Measurements from ENCODE around the gene NAGS.

NAGS gene

DNA sequence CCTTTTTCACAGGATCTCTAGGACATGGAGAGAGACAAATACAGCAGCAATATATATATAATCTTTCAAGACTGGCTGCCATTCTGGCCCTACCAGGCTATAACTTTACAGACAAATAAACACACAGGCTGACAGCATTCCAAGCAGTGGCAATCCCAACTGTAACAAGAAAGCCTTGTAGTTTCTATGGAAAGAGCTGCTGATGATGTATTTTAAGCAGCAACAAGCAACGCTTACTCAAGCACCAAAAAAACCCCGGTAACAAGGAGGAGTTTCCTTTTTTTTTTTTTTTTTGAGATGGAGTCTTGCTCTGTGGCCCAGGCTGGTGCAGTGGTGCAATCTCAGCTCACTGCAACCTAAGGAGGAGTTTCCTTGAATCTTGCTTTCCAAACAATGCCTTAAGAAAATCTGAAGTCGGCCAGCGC is 38.9 kb downstream of the NAGS start:
- no peak overlapping the region for H3K27ac ChIP-seq (ENCODE audit: extremely low read depth, low read depth, low read length)
- H3K36me3 ChIP-seq (ENCODE audit: control insufficient read depth in 2 of 2, insufficient read depth in 1 of 2, low read length in 2 of 2) = peaks cover 44 to 45% of the 10 kb centered on the region in 2 experiments
- TF ChIP-seq ZNF341 (tag by site-specific recombination; IDR thresholded peaks at IDR 0.05; ENCODE audit: low read depth) (no peak), ZNF747 (tag by site-specific recombination; IDR thresholded peaks at IDR 0.05) (no peak), KLF1 (tag by site-specific recombination; IDR thresholded peaks at IDR 0.05) (no peak), ZNF248 (tag by site-specific recombination; IDR thresholded peaks at IDR 0.05) (no peak), ZIC2 (tag by site-specific recombination; IDR thresholded peaks at IDR 0.05) (no peak), PRDM1 (tag by site-specific recombination; IDR thresholded peaks at IDR 0.05) (no peak)
- TF ChIP-seq, protein P1, sequence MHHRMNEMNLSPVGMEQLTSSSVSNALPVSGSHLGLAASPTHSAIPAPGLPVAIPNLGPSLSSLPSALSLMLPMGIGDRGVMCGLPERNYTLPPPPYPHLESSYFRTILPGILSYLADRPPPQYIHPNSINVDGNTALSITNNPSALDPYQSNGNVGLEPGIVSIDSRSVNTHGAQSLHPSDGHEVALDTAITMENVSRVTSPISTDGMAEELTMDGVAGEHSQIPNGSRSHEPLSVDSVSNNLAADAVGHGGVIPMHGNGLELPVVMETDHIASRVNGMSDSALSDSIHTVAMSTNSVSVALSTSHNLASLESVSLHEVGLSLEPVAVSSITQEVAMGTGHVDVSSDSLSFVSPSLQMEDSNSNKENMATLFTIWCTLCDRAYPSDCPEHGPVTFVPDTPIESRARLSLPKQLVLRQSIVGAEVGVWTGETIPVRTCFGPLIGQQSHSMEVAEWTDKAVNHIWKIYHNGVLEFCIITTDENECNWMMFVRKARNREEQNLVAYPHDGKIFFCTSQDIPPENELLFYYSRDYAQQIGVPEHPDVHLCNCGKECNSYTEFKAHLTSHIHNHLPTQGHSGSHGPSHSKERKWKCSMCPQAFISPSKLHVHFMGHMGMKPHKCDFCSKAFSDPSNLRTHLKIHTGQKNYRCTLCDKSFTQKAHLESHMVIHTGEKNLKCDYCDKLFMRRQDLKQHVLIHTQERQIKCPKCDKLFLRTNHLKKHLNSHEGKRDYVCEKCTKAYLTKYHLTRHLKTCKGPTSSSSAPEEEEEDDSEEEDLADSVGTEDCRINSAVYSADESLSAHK (tag by site-specific recombination; IDR thresholded peaks at IDR 0.05) = no peak
- TF ChIP-seq, protein P2, sequence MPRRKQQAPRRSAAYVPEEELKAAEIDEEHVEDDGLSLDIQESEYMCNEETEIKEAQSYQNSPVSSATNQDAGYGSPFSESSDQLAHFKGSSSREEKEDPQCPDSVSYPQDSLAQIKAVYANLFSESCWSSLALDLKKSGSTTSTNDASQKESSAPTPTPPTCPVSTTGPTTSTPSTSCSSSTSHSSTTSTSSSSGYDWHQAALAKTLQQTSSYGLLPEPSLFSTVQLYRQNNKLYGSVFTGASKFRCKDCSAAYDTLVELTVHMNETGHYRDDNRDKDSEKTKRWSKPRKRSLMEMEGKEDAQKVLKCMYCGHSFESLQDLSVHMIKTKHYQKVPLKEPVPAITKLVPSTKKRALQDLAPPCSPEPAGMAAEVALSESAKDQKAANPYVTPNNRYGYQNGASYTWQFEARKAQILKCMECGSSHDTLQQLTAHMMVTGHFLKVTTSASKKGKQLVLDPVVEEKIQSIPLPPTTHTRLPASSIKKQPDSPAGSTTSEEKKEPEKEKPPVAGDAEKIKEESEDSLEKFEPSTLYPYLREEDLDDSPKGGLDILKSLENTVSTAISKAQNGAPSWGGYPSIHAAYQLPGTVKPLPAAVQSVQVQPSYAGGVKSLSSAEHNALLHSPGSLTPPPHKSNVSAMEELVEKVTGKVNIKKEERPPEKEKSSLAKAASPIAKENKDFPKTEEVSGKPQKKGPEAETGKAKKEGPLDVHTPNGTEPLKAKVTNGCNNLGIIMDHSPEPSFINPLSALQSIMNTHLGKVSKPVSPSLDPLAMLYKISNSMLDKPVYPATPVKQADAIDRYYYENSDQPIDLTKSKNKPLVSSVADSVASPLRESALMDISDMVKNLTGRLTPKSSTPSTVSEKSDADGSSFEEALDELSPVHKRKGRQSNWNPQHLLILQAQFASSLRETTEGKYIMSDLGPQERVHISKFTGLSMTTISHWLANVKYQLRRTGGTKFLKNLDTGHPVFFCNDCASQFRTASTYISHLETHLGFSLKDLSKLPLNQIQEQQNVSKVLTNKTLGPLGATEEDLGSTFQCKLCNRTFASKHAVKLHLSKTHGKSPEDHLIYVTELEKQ (tag by site-specific recombination; IDR thresholded peaks at IDR 0.05; ENCODE audit: borderline replicate concordance) = no peak
- ChIA-PET POLR2A (interaction anchor here (0.6 to 1.3 kb wide), 4 partner anchors 11 to 427 kb away, joined by 3 to 5 read pairs (median 3); partner anchors contain the start of gene HDAC5), CTCF (interaction anchor here (0.6 to 6.2 kb wide), 19 partner anchors 8 to 406 kb away, joined by 3 to 62 read pairs (median 9); partner anchors contain the start of genes HDAC5 and LSM12)
- peaks cover 11% of the 10 kb centered on the region for H3K4me1 ChIP-seq (ENCODE audit: control insufficient read depth, insufficient read depth, low read length)
- H3K4me3 ChIP-seq (ENCODE audit: low read depth, low read length) = no peak overlapping the region
- no peaks in the 10 kb centered on the region for H3K9me3 ChIP-seq (ENCODE audit: control insufficient read depth, insufficient read depth, low read depth, low read length)

DNA sequence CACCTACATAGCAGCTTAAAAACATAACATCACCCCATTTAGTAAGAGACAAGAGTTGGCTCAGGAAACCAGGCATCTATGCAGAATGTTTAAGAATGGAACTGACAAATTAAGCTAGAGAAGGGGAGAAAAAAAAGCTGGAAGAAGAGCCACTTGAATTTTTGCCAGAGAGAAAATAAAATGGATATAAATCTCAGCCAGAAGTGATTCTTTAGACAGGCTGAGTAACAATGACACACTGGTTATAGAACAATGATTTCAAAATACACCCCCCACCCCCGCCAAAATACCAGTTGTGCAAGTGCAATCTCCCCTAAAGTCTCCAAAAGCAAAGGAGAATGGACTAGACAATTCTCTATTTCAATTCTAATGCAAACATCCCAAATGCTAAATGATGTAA is 39.6 kb downstream of the NAGS start:
- no peaks in the 10 kb centered on the region for H3K9me3 ChIP-seq (ENCODE audit: control insufficient read depth, insufficient read depth, low read depth, low read length)
- peaks cover 43 to 44% of the 10 kb centered on the region in 2 experiments for H3K36me3 ChIP-seq (ENCODE audit: control insufficient read depth in 2 of 2, insufficient read depth in 1 of 2, low read length in 2 of 2)
- H3K4me3 ChIP-seq (ENCODE audit: low read depth, low read length) = no peak overlapping the region
- ChIA-PET POLR2A (interaction anchor here (0.6 to 1.3 kb wide), 5 partner anchors 11 to 426 kb away, joined by 3 to 5 read pairs (median 3); partner anchors contain the start of genes HDAC5 and LSM12), CTCF (interaction anchor here (0.6 to 6.2 kb wide), 18 partner anchors 12 to 978 kb away, joined by 3 to 62 read pairs (median 5); partner anchors contain the start of gene HDAC5)
- TF ChIP-seq ZNF830 (tag by site-specific recombination; IDR thresholded peaks at IDR 0.05; ENCODE audit: low read depth) = no peak
- TF ChIP-seq, protein P3, sequence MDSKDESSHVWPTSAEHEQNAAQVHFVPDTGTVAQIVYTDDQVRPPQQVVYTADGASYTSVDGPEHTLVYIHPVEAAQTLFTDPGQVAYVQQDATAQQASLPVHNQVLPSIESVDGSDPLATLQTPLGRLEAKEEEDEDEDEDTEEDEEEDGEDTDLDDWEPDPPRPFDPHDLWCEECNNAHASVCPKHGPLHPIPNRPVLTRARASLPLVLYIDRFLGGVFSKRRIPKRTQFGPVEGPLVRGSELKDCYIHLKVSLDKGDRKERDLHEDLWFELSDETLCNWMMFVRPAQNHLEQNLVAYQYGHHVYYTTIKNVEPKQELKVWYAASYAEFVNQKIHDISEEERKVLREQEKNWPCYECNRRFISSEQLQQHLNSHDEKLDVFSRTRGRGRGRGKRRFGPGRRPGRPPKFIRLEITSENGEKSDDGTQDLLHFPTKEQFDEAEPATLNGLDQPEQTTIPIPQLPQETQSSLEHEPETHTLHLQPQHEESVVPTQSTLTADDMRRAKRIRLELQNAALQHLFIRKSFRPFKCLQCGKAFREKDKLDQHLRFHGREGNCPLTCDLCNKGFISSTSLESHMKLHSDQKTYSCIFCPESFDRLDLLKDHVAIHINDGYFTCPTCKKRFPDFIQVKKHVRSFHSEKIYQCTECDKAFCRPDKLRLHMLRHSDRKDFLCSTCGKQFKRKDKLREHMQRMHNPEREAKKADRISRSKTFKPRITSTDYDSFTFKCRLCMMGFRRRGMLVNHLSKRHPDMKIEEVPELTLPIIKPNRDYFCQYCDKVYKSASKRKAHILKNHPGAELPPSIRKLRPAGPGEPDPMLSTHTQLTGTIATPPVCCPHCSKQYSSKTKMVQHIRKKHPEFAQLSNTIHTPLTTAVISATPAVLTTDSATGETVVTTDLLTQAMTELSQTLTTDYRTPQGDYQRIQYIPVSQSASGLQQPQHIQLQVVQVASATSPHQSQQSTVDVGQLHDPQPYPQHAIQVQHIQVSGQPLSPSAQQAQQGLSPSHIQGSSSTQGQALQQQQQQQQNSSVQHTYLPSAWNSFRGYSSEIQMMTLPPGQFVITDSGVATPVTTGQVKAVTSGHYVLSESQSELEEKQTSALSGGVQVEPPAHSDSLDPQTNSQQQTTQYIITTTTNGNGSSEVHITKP (tag by site-specific recombination; IDR thresholded peaks at IDR 0.05) = peak; percentile 69
- peak; percentile 87 for TF ChIP-seq MYNN (tag by site-specific recombination; IDR thresholded peaks at IDR 0.05; ENCODE audit: borderline replicate concordance)
- peak; percentile 78 for TF ChIP-seq ZNF341 (tag by site-specific recombination; IDR thresholded peaks at IDR 0.05; ENCODE audit: low read depth)
- H3K4me1 ChIP-seq (ENCODE audit: control insufficient read depth, insufficient read depth, low read length) = peaks cover 11% of the 10 kb centered on the region
- no peak overlapping the region for H3K27ac ChIP-seq (ENCODE audit: extremely low read depth, low read depth, low read length)

Measured in HEK293 (cell line).